Kasumi-1 (cell line): ENCODE data around the gene ZGLP1.

Experiments used
- DNase-seq, 2 experiments: peaks; one replicate each; lab custom pipeline; 2025; lab: John Stamatoyannopoulos, UW

ZGLP1 gene

GRCh38 chr19:10277795-10278589 lies 31.6 kb downstream of the ZGLP1 start:
- DNase-seq = no peak

GRCh38 chr19:10274589-10274988 lies 35.0 kb downstream of the ZGLP1 start:
- no peak for DNase-seq

- no peak for DNase-seq
Observed at GRCh38 chr19:10271543-10272086, 38.0 kb downstream of the ZGLP1 start.

GRCh38 chr19:10270616-10271394 lies 38.8 kb downstream of the ZGLP1 start, which contains the start of gene ICAM1:
TSS of gene ICAM1 (plus strand) at chr19:10271120. CDS start at chr19:10271160, 40 bp downstream.
- peak; percentile 79 to 81 for DNase-seq

- peak; percentile 77 to 82 for DNase-seq
Observed at GRCh38 chr19:10270180-10270615, 39.4 kb downstream of the ZGLP1 start.

GRCh38 chr19:10269333-10270179 lies 40.1 kb downstream of the ZGLP1 start:
- peak; percentile 75 to 79 for DNase-seq

GRCh38 chr19:10268071-10268470 lies 41.5 kb downstream of the ZGLP1 start:
- no peak for DNase-seq

GRCh38 chr19:10266706-10267105 lies 42.9 kb downstream of the ZGLP1 start:
- DNase-seq = no peak

GRCh38 chr19:10262771-10263170 lies 46.8 kb downstream of the ZGLP1 start:
- no peak for DNase-seq

- no peak for DNase-seq
Observed at GRCh38 chr19:10260141-10260584, 49.5 kb downstream of the ZGLP1 start.

- peak; percentile 83 to 93 for DNase-seq
Observed at GRCh38 chr19:10259162-10259905, 50.3 kb downstream of the ZGLP1 start.

GRCh38 chr19:10258080-10258710 lies 51.4 kb downstream of the ZGLP1 start:
- DNase-seq = no peak

- DNase-seq = no peak
Observed at GRCh38 chr19:10256970-10257615, 52.5 kb downstream of the ZGLP1 start.

GRCh38 chr19:10256551-10256950 lies 53.1 kb downstream of the ZGLP1 start:
- no peak for DNase-seq

GRCh38 chr19:10255358-10255757 lies 54.3 kb downstream of the ZGLP1 start:
- no peak for DNase-seq
